Type B pancreatic cell (in vitro differentiated cells): ENCODE data around the gene CDCP1. TPM values are rescaled to one million over a fixed set of nuclear protein-coding genes. Genes with fewer than 3 reads are reported as not detected.

Experiments used
- DNase-seq: peaks from one replicate; pipeline ENCODE4 v3.0.0; 2021; ENCODE audit warnings: mixed read lengths; ENCODE audit not compliant: unreplicated experiment; ENCODE audit errors: extremely low spot score
- H3K27ac Mint-ChIP-seq: 2 replicates; pipeline ENCODE4 v1.8.0; 2021; ENCODE audit warnings: mild to moderate bottlenecking, mixed read lengths
- H3K27me3 Mint-ChIP-seq: 2 replicates; pipeline ENCODE4 v1.8.0; 2021; ENCODE audit warnings: mixed read lengths
- H3K36me3 Mint-ChIP-seq: 2 replicates; pipeline ENCODE4 v1.8.0; 2021; ENCODE audit warnings: mixed read lengths
- H3K4me1 Mint-ChIP-seq: one replicate; pipeline ENCODE4 v1.8.0; 2021; ENCODE audit warnings: mixed read lengths; ENCODE audit not compliant: unreplicated experiment
- H3K4me3 Mint-ChIP-seq: 2 replicates; pipeline ENCODE4 v1.8.0; 2021; ENCODE audit warnings: mild to moderate bottlenecking, mixed read lengths
- H3K9me3 Mint-ChIP-seq: 2 replicates; pipeline ENCODE4 v1.8.0; 2021; ENCODE audit warnings: mixed read lengths
- CTCF ChIP-seq: fragments of 200-600 bp; sonication (generic); conservative IDR thresholded peaks from 2 replicates; pipeline ENCODE4 v1.5.0; 2021; ENCODE audit warnings: antibody characterized with exemption, mild to moderate bottlenecking
- total RNA-seq: library from RNA; stranded (reverse); gene quantifications from 2 replicates; pipeline ENCODE4 v1.2.1, GENCODE V29; 2021; ENCODE audit warnings: low replicate concordance

CDCP1 gene
- total RNA-seq, 1 donor from 2014 or later, result 26.3 TPM

- DNase-seq, result no peak
- H3K9me3 Mint-ChIP-seq, result no peaks in the 10 kb centered on the region
Measured at GRCh38 chr3:45123030-45123429, 23.1 kb downstream of the CDCP1 start.

DNA sequence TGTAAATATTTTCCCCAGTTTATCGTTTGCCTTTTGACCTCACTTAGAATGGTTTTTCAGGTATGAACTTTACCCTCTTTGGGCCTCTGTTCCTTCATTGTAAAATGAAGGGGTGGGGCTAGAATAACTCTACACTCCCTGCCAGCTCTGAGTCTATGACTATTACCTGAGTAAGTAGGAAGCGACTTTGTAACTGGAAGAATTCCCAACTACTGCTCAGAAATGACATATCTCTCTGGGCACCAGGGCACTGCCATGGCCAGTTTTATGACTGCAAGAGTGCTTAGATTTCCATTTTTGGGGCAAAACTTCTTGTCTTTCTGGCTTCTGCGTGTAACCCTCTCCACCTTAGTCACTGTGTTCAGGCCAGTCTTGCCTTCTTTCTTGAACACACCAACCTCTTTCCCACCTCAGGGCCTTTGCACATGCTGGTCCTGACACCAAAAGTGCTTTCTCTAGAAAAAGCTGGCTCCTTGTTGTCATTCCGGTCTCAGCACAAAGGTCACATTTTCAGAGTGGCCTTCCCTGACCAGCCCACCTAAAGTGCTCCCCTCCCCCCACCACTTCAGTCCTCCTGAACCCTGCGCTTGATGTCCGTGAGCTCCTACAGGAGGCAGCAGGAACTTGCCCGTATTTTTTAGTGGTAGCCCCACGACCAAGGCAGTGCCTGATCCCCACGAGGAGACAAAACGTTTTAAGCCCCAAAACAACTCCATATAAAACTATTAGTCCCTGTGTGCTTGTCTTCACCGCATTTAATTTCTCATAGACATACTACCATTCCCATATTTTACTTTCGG lies 25.6 kb downstream of the CDCP1 start:
- Mint-ChIP-seq H3K4me1 (peaks cover 37% of the 10 kb centered on the region), H3K36me3 (peaks cover 4% of the 10 kb centered on the region), H3K9me3 (no peaks in the 10 kb centered on the region), H3K4me3 (peak overlapping the region; percentile 15), H3K27me3 (no peaks in the 10 kb centered on the region), H3K27ac (peak overlapping the region; percentile 77)
- TF ChIP-seq CTCF, result no peak
- DNase-seq, result no peak

More at GRCh38 chr3:45123030-45123429, 23.1 kb downstream of the CDCP1 start:
- peak overlapping the region; percentile 2 for H3K4me3 Mint-ChIP-seq
- no peaks in the 10 kb centered on the region for H3K27me3 Mint-ChIP-seq
- peak overlapping the region; percentile 82 for H3K27ac Mint-ChIP-seq
- no peaks in the 10 kb centered on the region for H3K36me3 Mint-ChIP-seq
- peaks cover 34% of the 10 kb centered on the region for H3K4me1 Mint-ChIP-seq
- no peak for TF ChIP-seq CTCF

GRCh38 chr3:45119824-45120358 lies 26.3 kb downstream of the CDCP1 start:
- peaks cover 4% of the 10 kb centered on the region for H3K36me3 Mint-ChIP-seq
- H3K9me3 Mint-ChIP-seq, result no peaks in the 10 kb centered on the region
- TF ChIP-seq CTCF, result no peak
- H3K4me1 Mint-ChIP-seq, result peaks cover 37% of the 10 kb centered on the region
- no peaks in the 10 kb centered on the region for H3K27me3 Mint-ChIP-seq
- peak overlapping the region; percentile 77 for H3K27ac Mint-ChIP-seq
- no peak for DNase-seq
- peak overlapping the region; percentile 15 for H3K4me3 Mint-ChIP-seq

DNA sequence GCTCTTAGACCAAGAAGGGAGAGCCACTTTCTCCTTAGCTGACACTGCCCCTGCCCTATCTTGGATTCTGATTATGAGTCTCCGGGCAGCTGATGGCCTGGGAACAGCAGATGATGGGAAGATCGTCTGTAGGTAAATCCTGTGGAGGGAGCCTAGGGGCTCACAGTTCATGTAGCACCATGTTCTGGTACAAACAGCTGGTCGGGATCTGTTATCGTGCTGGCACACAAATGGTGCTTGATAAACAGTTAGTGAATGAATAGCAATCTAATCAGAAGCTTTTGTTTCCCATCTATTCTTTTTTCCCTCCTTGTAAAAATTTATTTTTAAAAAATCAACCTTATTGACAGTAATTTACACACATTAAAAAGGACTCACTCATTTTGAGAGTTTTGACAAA lies 26.8 kb downstream of the CDCP1 start:
- Mint-ChIP-seq H3K4me1 (peaks cover 37% of the 10 kb centered on the region), H3K9me3 (no peaks in the 10 kb centered on the region), H3K27me3 (no peaks in the 10 kb centered on the region), H3K27ac (peak overlapping the region; percentile 77), H3K4me3 (peak overlapping the region; percentile 44), H3K36me3 (peaks cover 4% of the 10 kb centered on the region)
- no peak for DNase-seq
- no peak for TF ChIP-seq CTCF

GRCh38 chr3:45118615-45119071 lies 27.5 kb downstream of the CDCP1 start:
- Mint-ChIP-seq H3K9me3 (no peaks in the 10 kb centered on the region), H3K4me1 (peaks cover 31% of the 10 kb centered on the region), H3K4me3 (no peak overlapping the region), H3K27ac (peak overlapping the region; percentile 77), H3K36me3 (peaks cover 4% of the 10 kb centered on the region), H3K27me3 (no peaks in the 10 kb centered on the region)
- no peak for DNase-seq
- TF ChIP-seq CTCF, result no peak
